ENCODE data around the gene FBP2. TPM values are rescaled to one million over a fixed set of nuclear protein-coding genes. Genes with fewer than 3 reads are reported as not detected.
A peak's percentile ranks its signal among the peaks of the same experiment; 100 is the strongest.
"Not testable (repeated sequence)": the region's sequence is repeated elsewhere in the genome, so short reads cannot be mapped to it uniquely, and the experiment has no call there.

FBP2 gene
- total RNA-seq, 1 donor from 2014 or later = not detected

GRCh38 chr9:94564279-94564678 lies 29.3 kb downstream of the FBP2 start:
- DNase-seq (ENCODE audit: low read depth in 2 of 2) = not testable (repeated sequence)

- no peak for DNase-seq (ENCODE audit: low read depth in 2 of 2)
Measured at GRCh38 chr9:94563548-94563947, 30.1 kb downstream of the FBP2 start.

- no peak for DNase-seq (ENCODE audit: low read depth in 2 of 2)
Measured at GRCh38 chr9:94560237-94560636, 33.4 kb downstream of the FBP2 start.

GRCh38 chr9:94557376-94557775 lies 36.2 kb downstream of the FBP2 start:
- no peak for DNase-seq (ENCODE audit: low read depth in 2 of 2)

DNA sequence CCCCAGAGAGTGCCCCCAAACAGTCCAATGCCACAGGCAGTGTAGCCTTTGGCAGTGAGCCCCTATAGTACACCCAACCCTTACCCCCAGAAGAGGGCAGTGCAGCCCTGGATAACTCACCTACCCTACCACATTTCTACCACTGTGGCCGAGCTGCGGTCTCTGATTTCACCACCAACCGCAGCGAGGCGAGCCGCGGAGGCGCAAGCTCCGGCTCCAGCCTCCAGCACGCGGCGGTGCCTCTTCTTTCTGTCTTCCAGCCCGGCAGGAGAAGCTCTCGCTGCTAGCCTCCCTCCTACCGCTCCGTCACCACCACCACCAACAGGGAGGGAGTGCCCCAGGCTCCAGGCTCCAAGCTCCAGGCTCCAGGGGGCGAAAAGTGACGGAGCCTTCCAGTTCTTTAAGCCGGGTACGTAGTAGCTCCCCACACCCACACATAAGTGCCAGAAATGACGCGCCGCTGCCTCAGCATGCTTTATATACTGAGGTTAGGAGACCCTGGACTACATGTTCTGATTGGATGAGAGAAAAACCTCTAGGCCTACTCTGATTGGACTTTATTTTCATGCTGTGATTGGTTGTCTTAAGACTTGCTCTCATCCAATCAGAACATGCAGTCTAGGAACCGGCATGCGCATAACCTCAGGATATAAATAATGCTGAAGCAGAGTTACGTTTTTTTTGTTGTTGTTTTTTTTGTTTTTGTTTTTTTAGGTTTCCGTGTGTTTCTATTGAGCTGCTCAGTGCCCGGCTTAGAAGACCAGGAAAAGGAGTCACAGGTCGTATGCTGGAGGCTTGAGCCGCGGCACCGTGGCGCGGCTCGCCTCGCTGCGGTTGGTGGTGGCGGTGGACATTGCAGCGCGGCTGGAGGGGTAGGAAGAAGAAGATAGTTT lies 38.9 kb downstream of the FBP2 start, which contains the start of gene PCAT7:
Gene PCAT7, plus strand, starts transcription at position 645 of the 893 bp plus-strand sequence.
- peak in 1 of 2 donors; percentile 20 for DNase-seq (ENCODE audit: low read depth in 2 of 2)

- DNase-seq (ENCODE audit: low read depth in 2 of 2) = no peak
Measured at GRCh38 chr9:94554078-94554438, 39.6 kb downstream of the FBP2 start.

DNA sequence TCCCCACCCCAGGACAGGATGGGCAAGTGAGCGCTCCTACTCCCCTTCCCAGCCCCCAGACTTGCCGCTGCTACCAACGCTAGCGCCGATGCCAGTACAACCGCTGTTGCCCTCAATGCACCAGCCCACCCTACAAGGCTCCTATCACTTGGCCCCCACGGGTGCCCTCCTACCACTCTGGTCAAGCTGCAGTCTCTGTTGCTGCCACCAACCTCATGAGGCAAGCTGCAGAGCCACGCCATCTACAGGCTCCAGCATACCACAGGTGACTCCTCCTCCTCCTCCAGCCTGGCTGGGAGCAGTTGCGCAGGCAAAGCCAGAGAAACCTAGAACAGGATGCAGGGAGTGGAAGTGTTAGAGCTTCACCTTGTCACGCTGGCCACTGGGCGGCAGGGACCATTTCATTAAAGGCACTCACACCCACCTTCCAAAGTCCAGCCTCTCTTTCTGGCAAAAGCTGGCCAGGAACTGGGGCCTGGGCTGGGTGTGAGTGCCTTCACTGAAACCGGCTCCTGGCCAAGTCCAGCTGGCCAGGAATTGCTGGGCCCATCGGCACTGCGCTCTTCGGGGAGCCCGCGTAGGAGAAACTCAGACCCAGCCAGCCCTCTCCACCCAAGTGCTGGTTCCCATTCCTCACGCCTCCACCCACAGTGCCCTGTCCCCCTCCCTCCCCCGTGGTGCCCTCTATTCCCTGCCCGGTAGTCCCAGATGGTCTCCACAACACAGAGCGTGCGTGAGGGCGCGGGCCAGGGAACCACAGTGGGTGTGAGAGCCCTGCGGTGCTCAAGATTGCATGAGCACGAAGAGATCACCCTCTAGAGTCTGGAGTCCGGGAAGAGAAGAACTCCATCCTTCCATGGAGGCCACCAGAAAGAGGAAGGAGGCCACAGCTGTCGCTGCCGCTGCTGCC lies 40.3 kb downstream of the FBP2 start:
- DNase-seq (ENCODE audit: low read depth in 2 of 2) = no peak

- no peak for DNase-seq (ENCODE audit: low read depth in 2 of 2)
Measured at GRCh38 chr9:94545940-94546339, 47.7 kb downstream of the FBP2 start.

GRCh38 chr9:94544335-94544734 lies 49.3 kb downstream of the FBP2 start:
- DNase-seq (ENCODE audit: low read depth in 2 of 2) = not testable (repeated sequence)

- DNase-seq (ENCODE audit: low read depth in 2 of 2) = no peak
Measured at GRCh38 chr9:94538908-94539307, 54.7 kb downstream of the FBP2 start.

DNA sequence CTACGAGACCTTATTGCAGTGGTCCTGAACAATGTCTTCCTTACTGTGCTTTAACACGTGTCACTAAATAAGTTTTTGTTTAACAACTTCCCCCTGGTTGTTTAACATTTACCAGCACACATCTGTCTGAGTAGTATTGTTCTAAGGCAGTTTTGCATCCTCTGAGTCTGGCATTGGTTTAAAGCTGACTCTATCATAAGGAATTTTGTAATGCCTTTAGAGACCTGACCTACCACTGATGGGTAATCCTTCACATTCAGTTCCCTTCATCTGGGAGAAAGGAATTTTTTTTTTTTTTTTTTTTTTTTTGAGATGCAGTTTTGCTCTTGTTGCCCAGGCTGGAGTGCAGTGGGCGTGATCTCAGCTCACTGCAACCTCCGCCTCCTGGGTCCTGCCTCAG lies 58.7 kb downstream of the FBP2 start:
- DNase-seq (ENCODE audit: low read depth in 2 of 2) = no peak

DNA sequence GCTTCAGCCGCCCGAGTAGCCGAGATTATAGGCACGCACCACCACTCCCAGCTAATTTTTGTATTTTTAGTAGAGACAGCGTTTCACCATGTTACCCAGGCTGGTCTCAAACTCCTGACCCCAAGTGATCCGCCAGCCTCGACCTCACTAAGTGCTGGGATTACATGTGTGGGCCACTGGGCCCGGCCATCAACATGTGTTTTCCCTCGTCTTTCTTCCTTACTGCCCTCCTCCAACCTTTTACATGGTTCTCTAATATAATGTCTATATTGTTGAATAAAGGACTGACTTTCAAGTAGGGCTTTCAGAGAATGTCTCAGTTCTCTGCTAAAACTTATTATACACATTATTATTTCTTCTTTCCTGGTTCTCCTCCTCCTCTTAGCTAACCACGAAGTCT lies 60.0 kb downstream of the FBP2 start:
- no peak for DNase-seq (ENCODE audit: low read depth in 2 of 2)

- DNase-seq (ENCODE audit: low read depth in 2 of 2) = no peak
Measured at GRCh38 chr9:94533155-94533554, 60.5 kb downstream of the FBP2 start.

- no peak for DNase-seq (ENCODE audit: low read depth in 2 of 2)
Measured at GRCh38 chr9:94528886-94529285, 64.7 kb downstream of the FBP2 start.

- no peak for DNase-seq (ENCODE audit: low read depth in 2 of 2)
Measured at GRCh38 chr9:94526951-94527350, 66.7 kb downstream of the FBP2 start.

DNA sequence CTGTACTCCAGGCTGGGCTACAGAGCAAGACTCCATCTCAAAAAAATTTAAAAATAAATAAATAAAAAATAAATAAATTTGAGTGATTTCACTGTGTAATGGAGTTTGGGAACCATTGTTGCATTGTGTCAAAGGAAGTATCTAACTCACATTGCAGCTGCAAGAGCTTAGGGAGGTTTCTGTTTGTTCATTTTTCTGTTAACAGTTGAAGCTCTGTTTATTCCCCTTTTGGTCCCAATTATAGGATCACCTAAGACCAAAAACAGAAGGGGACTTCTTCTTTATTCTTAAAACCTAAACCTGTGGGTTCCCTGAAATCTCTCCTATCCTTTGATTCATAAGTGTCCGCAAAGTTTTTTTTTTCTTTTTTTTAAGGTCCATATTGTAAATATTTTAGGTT lies 67.4 kb downstream of the FBP2 start:
- DNase-seq (ENCODE audit: low read depth in 2 of 2) = no peak

DNA sequence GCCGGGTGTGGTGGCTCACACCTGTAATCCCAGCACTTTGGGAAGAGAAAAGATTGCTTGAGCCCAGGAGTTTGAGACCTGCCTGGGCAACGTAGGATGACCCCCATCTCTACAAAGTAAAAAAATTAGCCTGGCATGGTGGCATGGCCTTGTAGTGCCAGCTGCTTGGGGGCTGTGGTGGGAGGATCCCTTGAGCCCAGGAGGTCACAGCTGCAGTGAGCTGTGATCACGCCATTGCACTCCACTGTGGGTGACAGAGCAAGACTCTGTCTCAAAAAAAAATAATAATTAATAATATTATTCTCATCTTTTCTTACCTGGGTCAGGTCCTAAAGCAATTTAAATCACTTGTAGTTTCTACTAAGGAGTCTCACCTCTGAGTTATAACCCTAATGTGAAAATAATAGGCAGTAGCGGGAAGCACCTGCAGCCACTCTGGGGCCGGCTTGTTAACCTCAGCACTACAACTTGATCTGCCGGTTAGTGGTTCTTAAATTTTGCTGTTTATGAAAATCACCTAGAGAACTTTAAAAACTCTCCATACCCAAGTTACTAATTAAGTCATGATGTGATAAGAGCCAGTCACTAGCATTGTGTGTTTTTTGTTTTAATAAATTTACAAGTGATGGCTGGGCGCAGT lies 68.1 kb downstream of the FBP2 start:
- DNase-seq (ENCODE audit: low read depth in 2 of 2) = no peak

GRCh38 chr9:94517254-94517653 lies 76.4 kb downstream of the FBP2 start:
- DNase-seq (ENCODE audit: low read depth in 2 of 2) = no peak

DNA sequence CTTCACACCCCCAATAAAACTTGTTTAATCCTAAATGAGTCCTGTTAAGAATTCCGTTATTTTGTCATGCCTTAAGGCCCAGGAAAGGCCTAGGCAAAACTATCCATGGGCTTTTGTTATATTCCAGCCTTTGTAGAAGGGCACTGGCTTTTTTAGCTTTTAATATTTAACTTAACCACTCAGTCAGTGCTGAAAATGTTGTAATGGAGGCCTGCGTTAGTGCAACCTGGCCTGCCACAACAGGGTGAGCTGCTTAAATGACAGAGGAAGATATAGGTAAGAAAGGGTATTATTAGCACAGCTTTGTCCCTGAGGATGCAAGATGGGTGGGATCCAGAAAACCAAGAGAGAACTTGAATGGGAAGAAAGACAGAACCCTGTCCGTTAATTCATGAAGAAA lies 78.9 kb downstream of the FBP2 start:
- no peak for DNase-seq (ENCODE audit: low read depth in 2 of 2)

- no peak for DNase-seq (ENCODE audit: low read depth in 2 of 2)
Measured at GRCh38 chr9:94511955-94512265, 81.7 kb downstream of the FBP2 start.

DNA sequence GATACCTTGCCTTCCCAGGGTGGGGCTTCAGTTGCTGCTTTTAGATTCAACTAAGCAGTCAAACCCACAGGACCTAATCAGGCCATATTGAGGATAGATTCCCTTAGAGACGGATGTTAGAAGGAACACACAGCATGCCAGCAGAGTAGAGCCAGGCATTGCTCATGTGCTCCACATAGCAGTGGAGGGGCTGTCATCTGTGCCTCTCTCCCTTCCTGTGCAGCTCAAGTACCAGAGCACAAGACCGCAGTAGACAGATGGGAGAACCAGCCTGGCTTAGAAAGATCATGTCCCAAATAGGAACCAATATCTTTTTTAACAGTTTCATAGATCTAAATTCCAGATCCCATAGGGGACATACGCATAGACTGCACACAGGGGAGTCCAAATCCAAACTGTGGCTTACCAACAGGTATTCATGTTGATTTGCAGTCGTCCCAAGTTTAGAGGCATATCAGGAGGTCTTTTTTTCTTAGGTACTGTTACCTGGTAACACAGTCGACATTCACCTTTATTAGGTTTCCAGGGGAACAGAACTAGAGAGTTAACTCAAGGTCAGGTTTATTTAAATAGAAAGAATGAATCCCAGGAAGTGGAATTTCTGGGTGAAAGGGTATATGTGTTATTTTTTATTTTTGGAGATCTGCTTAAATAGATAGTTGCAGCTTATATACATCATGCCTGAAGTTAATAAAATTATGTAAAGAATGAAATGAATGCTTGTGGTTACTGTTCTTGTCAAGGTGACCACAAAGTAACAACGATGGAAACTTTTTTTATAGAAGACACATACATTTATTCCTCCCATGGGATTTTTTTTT lies 82.3 kb downstream of the FBP2 start:
- DNase-seq (ENCODE audit: low read depth in 2 of 2) = no peak

Measured in dermis microvascular lymphatic vessel endothelial cell (primary cell).